ENCODE data around the gene CTRB2.

The CTRB2 gene

DNA sequence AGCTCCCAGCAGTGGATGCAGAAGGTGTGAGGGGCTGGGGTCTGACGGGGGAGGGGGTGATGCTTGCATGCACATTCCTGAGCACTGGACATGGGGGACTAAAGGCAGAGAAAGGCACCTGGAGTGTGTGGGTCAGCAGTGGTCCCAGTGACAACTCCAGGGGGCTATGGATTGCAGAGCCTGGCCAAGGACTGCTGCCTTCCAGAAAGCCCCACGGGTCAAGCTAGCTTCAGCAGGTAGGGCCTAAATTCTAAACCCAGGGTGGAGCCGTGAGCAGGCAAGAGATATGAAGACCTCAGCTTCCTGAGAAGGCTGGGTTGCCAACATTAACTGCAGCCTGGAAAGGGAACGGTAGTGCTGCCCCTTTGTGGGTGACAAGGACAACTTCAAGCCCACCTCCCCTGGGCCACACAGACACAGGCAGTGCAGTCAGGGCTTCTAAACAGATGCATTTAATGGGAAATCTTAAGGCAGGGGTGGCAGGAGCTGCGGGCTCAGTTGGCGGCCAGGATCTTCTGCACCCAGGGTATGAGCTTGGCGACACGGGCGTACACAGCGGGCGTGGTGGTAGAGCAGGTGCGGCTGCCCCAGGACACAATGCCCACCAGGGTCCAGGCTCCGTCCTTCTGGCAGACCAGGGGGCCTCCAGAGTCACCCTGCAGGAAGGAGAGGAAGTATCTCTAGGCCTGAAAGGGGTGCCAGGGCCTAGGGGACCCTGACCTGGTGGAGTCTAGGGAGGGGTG is 3.1 kb downstream of the CTRB2 start:
- DNase-seq, result no peak

DNA sequence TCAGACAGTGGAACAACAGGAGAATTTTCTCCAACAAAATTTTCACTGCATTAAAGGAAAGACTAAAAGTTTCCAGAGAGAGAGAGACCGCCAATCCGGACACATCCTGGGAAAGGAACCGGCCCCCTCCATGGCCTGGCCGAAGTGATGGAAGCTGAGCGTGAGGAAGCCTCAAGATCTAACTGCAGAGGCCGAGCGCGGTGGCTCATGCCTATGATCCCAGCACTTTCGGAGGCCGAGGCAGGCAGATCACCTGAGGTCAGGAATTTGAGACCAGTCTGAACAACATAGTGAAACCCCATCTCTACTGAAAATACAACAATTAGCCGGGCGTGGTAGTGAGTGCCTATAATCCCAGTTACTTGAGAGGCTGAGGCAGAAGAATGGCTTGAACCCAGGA is 3.9 kb downstream of the CTRB2 start:
- no peak for DNase-seq

DNA sequence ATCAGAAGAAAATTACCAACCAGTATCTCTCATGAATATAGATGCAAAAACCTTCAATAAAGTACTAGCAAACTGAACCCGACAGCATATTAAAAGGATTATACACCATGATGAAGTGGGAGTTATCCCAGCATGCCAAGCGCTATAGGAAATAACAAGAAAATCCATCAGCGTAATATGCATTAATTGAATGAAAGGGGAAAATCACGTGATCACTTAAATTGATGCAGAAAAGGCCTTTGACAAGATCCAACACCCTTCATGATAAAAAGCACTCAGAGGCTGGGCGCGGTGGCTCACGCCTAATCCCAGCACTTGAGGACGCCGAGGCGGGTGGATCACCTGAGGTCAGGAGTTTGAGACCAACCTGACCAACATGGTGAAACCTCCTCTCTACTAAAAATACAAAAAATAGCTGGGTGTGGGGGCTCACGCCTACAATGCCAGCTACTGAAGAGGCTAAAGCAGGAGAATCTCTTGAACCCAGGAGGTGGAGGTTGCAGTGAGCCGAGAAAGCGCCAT is 4.8 kb downstream of the CTRB2 start:
- DNase-seq, result no peak

DNA sequence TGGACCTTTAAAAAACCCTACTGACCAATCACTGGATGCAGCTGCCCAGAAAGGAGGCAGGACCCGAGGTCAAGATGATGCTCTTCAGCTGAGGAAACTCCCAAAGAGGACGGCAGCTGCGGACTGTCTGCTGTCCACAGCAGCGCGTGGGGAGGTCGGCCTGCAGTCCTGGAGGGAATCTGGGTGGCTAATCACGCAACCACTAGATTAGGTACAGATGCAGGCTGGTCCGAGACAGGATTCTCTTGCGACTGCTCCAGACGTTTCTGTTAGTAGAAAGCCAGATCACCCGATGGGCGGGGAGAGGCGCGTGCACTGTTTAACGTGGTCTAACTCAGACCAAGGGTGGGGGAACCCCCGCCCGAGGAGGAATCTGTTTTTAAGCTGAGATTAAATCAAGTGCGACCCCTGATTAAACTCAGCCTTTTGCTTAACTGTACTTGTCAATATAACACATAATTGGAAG is 8.8 kb downstream of the CTRB2 start:
- peak; percentile 16 for DNase-seq

DNA sequence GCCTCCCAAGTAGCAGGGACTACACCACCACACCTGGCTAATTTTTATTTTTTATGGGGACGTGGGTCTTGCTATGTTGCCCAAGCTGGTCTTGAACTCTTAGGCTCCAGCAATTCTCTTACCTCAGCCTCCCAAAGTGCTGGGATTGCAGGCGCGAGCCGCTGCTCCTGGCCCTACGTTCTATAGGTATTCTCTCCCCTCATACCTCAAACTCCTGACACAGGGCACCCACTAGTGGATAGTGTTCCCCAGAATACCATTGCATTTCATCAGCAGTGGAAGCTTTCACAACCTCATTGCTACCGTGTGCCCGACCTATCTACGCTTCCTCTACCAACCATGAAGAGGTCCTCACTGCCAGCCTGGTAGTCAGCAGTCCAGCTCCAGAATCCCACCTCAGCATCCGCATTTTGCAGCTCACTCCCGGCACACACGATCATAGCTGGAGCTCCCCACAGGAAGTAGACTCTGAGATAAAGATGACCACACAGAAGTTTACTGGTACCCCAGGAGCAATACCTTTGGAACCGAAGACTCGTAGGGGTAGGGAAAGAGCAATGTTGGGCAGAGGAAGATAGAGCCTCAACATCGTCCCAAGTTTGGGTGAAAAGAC is 9.3 kb downstream of the CTRB2 start:
- DNase-seq, result peak; percentile 11

DNA sequence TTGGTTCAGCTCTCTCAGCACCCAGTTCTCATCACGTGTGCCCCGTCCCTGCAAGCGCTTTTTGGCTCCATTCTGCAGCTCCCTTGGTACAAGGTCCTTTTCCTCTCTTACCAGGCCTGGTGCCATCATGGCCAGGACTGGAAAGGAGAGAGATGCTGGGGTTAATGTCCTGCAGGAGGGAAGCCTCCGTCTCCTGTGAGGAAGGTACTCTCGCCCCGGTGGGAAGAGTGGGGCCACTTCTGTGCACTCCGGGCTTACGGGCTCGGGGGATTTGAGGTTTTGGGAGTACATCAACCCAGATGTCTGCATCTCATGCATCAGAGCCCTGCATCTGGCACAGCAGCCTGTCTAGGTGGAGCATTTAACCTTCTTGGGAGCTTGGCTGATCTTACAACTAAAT is 10.1 kb downstream of the CTRB2 start:
- DNase-seq, result no peak

DNA sequence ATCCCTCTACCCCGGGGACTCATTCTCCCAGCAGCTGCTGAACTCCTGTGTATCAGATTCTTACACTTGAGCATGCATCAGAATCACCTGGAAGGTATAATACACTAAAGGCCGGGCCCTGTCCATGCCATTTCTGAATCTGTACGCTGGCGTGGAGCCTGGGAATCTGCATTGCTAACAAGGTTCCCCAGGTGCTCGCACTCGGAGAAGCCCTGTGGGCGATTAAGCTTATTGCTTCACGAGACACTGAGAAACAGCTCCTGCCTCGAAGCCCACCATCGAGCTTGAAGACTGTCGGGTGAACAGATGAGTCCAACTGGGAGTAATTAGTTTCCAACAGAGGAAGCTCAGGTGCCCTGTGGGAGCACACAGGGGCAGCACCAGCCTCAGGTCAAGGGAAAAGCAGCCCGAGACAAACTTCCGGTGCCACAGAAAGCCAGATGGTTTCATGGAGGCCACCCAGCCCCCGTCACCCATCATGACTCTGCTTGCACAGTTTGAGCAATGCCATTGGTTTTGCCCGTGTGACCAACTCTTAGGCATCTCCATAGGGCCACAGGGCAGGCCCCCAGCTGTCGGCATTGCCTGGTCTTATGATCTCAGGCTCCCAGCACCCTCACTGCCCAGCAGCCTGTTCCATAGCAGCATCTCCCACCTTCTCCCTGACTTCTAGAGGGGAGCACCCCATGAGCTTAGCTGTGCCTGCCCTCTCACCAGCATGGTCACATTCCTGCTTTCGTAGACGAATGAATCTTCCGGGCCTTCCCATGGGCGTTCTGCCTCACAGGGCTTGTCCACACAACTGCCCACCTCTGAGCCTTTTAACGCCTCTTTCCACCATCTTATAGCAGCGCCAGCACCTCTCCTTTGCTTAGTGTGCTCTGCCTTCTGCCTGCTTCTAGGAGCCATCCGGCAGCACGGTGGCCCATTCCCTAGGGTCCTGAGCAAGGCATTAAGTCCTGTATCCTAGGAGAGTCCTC is 10.9 kb downstream of the CTRB2 start:
- DNase-seq, result no peak

DNA sequence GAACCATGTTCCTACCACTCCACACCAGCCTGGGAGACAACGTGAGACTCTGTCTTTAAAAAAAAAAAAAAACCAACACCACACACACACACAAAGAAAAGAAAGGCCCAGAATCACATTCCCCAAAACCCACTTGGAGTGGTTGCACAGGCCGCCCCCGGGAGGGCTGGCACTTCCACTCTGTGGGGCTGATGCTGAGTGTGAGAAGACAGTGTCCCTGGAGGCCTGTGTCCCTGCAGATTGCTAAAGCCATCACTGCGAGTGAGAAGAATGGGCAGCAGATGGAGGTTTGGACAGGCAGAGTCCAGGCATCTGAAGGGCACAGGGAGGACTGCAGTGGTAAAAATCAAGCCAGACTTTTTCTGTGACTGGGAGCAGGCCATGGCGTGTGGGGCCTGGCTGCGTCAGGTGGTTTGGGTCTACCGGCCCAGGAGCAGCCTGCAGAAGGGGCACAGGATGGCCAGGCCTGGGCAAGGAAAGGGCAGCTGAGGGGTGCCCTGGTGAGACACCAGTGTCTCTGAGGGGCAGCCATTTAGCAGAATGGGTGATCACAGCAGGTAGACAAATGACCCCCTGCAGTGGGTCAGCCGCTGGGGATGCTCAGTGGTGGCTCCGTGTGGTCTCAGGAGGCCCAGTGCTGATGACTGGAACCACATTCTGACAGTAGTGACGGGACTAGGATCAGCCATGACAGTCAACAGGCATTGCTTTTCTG is 13.1 kb downstream of the CTRB2 start:
- no peak for DNase-seq

DNA sequence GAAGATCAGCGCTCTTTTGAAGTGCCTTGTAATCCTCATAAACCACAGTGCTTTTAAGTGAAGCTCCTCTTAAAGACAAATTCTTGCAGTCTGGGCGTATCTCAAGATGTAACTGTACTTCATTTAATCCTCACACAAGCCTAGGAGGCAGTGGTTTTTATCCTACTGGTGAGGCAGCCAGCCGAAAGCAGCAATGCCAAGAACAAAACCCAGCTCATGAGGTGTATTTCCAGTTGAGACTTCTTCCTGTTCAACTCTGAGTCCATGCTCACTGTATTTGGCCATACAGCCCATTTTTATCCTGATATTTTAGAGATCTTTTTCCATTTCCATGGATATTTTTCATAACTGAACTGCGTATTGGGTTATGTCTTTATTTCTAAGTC is 13.7 kb downstream of the CTRB2 start:
- DNase-seq, result no peak

DNA sequence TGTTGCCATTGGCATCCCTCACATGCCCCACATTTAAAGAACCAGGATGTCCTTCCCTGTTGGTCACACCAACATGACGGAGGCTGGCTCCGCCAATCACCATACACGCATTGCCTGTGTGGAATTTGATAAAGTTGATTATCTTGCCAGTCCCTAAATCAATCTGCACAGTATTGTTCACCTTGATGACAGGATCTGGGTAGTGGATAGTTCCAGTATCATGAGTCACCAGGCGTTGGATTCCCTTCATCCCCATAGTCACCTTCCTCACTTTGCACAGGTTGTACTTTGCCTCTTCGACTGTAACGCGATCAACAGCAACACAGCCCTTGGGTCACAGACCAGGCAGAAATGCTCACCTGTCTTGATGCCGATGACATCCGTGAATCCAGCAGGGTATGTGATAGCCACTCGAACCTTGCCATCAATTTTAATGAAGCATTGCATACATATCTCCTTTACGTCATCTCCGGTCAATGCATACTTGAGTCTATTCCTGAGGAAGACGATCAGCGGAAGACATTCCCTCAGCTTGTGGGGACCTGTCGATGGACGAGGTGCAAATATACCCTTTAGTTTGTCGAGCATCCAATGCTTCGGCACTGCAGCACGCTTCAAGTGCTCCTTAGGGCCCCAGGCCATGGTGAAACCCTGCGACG is 14.2 kb downstream of the CTRB2 start:
- no peak for DNase-seq

DNA sequence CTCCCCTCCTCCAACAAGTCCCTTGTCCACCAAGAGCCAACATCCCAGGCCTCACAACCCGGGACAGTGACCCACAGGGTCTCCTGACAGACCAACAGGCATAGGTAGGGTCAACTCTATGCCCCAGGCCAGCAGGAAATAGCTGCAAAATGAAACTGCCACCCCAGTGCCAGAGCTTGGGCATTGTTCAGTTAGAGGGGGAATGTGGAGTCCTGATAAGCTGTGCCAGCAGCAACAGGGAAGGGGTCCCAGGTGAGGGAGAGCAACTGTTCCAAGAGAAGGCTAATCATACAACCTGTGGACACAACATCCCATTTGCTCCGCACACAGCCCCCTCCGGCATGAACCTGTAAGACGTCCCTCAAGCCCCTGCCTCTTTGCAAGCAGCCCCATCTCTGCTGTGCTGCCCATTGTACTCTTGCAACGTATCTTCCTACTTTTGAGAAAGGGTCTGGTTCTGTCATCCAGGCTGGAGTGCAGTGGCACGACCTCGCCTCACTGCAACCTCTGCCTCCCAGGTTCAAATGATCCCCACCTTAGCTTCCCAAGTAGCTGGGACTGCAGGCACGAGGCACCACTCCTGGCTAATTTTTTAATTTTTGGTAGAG is 17.2 kb downstream of the CTRB2 start:
- DNase-seq, result no peak

DNA sequence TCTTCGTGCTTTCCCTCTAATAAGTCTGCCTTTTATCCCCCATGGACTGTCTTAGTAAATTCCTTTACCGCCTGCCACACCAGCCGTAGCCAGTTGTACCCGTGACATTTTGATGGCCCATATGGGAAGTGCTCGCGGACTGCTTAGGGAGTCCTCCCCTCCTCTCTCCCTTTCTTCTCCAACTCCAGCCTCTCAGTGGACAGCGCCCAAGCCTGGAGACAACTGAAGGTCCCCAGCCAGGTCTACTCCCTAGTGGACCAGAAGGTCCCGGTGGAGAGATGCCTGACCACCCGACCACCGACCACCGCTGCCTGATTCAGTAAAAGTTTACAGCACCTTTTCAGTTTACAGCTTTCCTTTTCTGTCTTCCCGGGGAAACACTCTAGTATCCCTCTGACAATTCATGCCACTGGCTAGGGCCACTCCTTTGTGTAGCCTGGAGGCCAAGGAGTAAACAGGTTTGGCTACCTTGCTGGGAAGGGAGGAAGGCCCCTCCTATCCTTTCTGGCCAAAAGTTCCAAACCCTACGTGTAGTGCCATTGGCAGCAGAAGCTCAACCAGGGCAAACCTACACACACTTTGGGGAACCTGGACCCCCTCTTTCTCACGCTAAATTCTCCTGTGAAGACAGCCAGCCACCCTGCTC is 18.0 kb downstream of the CTRB2 start:
- no peak for DNase-seq

DNA sequence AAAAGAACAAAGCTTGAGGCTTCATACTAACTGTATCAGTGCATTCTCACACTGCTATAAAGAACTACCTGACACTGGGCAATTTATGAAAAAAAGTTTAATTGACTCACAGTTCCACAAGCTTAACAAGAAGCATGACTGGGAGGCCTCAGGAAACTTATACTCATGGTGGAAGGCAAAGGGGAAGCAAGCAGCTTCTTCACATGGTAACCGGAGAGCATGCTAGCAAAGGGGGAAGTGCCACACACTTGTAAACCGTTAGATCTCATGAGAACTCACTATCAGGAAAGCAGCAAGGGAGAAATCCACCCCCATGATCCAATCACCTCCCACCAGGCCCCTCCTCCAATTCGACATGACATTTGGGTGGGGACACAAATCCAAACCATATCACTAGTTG is 25.3 kb downstream of the CTRB2 start:
- DNase-seq, result peak; percentile 30

DNA sequence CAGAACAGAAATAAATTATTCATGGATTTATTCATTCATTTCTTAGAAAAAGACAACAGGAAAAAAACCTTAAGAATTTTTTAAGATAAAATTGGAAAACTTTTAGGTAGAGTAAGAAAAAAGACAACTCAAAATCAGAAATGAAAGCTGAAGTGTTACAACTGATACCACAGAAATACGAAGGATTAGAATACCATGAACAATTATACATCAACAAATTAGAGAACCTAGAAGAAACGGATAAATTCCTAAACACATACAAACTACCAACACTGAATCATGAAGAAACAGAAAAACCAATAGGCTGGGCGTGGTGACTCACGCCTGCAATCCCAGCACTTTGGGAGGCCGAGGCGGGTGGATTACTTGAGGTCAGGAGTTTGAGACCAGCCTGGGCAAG is 27.8 kb downstream of the CTRB2 start:
- no peak for DNase-seq

DNA sequence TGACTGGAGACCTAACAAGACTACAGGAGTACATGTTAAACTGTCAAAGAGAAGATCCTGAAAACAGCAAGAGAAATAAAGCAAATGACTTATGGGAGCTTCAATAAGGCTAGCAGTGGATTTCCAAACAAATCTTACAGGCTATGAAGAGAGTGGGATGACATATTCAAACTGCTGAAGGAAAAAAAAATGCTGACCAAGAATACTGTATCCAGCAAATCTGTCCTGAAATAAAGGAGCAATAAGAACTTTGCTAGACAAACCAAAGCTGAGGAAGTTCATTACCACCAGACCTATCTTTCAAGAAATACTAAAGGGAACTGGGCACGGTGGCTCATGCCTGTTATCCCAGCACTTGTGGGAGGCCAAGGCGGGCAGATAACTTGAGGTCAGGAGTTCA is 30.0 kb downstream of the CTRB2 start:
- no peak for DNase-seq

DNA sequence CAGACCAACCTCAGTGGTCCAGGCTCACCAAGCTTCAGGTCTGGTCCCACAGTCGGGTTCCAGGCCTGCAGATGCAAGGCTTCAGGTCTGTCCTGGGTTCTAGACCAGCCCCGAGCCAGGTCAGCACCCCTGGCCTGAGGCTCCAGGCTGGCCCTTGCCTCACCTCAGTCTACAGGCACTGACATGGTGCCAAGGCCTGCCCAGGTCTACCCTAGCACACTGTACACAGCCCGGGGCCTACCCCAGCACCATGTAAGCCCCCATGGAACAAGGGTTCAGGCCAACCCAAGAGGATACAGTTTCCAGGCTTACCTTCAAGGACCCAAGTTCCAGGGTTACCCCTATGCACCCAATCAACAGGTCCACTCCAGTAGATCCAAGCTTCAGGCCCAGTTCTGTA is 31.9 kb downstream of the CTRB2 start:
- no peak for DNase-seq

DNA sequence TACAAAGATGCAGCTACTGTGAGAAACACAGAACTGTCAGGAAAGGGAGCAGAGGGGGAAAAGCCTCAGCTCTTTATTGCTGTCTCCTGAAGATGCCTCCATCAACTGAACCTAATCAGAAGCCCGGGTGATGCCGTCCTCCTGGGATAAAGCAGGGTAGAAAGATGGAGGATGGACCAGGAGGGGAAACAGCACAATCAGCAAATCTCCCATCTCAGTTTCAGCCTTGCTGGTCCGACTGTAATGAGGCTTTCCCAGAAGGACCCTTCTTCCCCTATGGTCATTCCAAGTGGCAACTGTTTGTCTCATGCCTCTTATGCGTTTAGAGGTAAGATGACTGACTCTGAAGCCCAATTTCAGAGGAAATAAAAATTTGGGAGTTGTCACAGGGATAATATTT is 34.4 kb downstream of the CTRB2 start:
- DNase-seq, result no peak

DNA sequence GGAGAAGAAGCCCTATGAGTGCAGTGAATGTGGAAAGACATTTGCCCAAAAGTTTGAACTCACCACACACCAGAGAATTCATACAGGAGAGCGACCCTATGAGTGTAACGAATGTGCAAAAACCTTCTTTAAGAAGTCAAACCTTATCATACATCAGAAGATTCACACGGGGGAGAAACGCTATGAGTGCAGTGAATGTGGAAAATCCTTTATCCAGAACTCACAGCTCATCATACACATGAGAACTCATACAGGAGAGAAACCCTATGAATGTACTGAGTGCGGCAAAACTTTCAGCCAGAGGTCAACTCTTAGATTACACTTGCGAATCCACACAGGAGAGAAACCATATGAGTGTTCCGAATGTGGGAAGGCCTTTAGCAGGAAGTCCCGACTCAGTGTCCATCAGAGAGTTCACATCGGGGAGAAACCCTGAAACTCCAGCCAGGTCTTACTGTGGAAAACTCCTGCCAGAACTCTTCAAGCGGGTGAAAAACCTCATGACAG is 37.0 kb downstream of the CTRB2 start:
- DNase-seq, result no peak

DNA sequence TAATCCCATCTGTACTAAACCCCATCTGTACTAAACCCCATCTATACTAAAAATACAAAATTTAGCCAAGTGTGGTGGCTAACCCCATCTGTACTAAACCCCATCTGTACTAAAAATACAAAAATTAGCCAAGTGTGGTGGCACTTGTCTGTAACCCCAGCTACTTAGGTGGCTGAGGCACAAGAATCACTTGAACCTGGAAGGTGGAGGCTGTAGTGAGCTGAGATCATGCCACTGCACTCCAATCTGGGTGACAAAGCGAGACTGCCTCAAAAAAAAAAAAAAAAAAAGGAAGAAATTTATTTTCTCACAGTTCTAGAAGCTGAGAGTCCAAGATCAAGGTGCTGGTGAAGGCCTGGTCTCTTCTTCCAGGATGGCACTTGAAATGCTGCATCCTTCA is 46.6 kb downstream of the CTRB2 start:
- no peak for DNase-seq
